Vagina (tissue), 2 donors: ENCODE results near the gene ERC2. TPM values are rescaled to one million over a fixed set of nuclear protein-coding genes. Genes with fewer than 3 reads are reported as not detected.

Source experiments
- DNase-seq, 2 donors: peaks; one replicate each; pipeline ENCODE4 v3.0.0-alpha.2; 2017; ENCODE audit errors: extremely low spot score in 2 of 2
- H3K27ac ChIP-seq: fragments of 200-600 bp; sonication (generic); one replicate; pipeline ENCODE4 v1.5.1; 2019
- H3K27me3 ChIP-seq: fragments of 200-600 bp; sonication (generic); one replicate; pipeline ENCODE4 v1.5.1; 2019
- H3K36me3 ChIP-seq, 2 donors: fragments of 200-600 bp; sonication (generic); one replicate each; pipeline ENCODE4 v1.5.1; 2017 to 2019
- H3K4me1 ChIP-seq: fragments of 200-600 bp; sonication (generic); one replicate; pipeline ENCODE4 v1.5.1; 2019
- H3K4me3 ChIP-seq, 2 donors: fragments of 200-600 bp; sonication (generic); 1 replicate in 1 of 2; 2 replicates in 1 of 2; pipeline ENCODE4 v1.5.1; 2016 to 2019
- H3K9me3 ChIP-seq: fragments of 200-600 bp; sonication (generic); one replicate; pipeline ENCODE4 v1.5.1; 2019
- POLR2A ChIP-seq, 2 donors: fragments of 450-650 bp; IDR thresholded peaks; one replicate each; pipeline ENCODE4 v1.6.1; 2017; ENCODE audit warnings: antibody characterized with exemption in 2 of 2, mild to moderate bottlenecking in 2 of 2, moderate library complexity in 2 of 2
- POLR2AphosphoS5 ChIP-seq, 2 donors: sonication (generic); formaldehyde crosslinking; IDR thresholded peaks; one replicate each; pipeline ENCODE4 v1.9.0; 2017; ENCODE audit warnings: antibody characterized with exemption in 2 of 2, mild to moderate bottlenecking in 2 of 2, low read depth in 1 of 2; ENCODE audit not compliant: insufficient read depth in 1 of 2
- intact Hi-C: fragments of 100-400 bp; cut with DNase I; formaldehyde crosslinking; loops from one replicate; pipeline ENCODE4 v1.15.1; 2023
- total RNA-seq: library from RNA; depleted of rRNA; stranded (reverse); fragments of >200 nt; gene quantifications from one replicate; pipeline ENCODE4 v1.2.3, GENCODE V29; 2016
- TF ChIP-seq, protein P1 (sequence below), 3 experiments: fragments of 450-650 bp in 2 of 3; fragments of 200-600 bp in 1 of 3; sonication (generic) in 1 of 3; IDR thresholded peaks; one replicate each; pipeline ENCODE4 v1.5.1; 2017 to 2019; ENCODE audit warnings: antibody characterized with exemption in 3 of 3, mild to moderate bottlenecking in 2 of 3, moderate library complexity in 2 of 3

Gene ERC2
- total RNA-seq, 1 donor from 2014 or later: 1.2 TPM

- no peak overlapping the region for H3K27ac ChIP-seq
- intact Hi-C loops: no loop called here
- no peaks in the 10 kb centered on the region for H3K27me3 ChIP-seq
- peaks cover 4% of the 10 kb centered on the region for H3K4me1 ChIP-seq
- TF ChIP-seq POLR2AphosphoS5 (IDR thresholded peaks at IDR 0.05; ENCODE audit: insufficient read depth in 1 of 2, low read depth in 1 of 2): no peak
- TF ChIP-seq, protein P1, sequence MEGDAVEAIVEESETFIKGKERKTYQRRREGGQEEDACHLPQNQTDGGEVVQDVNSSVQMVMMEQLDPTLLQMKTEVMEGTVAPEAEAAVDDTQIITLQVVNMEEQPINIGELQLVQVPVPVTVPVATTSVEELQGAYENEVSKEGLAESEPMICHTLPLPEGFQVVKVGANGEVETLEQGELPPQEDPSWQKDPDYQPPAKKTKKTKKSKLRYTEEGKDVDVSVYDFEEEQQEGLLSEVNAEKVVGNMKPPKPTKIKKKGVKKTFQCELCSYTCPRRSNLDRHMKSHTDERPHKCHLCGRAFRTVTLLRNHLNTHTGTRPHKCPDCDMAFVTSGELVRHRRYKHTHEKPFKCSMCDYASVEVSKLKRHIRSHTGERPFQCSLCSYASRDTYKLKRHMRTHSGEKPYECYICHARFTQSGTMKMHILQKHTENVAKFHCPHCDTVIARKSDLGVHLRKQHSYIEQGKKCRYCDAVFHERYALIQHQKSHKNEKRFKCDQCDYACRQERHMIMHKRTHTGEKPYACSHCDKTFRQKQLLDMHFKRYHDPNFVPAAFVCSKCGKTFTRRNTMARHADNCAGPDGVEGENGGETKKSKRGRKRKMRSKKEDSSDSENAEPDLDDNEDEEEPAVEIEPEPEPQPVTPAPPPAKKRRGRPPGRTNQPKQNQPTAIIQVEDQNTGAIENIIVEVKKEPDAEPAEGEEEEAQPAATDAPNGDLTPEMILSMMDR (IDR thresholded peaks at IDR 0.05): no peak
- TF ChIP-seq POLR2A (IDR thresholded peaks at IDR 0.05): no peak
- no peaks in the 10 kb centered on the region for H3K9me3 ChIP-seq
- DNase-seq: no peak
- no peak overlapping the region for H3K4me3 ChIP-seq
- H3K36me3 ChIP-seq: no peaks in the 10 kb centered on the region
Measured at GRCh38 chr3:55801068-55801467, 667.2 kb downstream of the ERC2 start.

DNA sequence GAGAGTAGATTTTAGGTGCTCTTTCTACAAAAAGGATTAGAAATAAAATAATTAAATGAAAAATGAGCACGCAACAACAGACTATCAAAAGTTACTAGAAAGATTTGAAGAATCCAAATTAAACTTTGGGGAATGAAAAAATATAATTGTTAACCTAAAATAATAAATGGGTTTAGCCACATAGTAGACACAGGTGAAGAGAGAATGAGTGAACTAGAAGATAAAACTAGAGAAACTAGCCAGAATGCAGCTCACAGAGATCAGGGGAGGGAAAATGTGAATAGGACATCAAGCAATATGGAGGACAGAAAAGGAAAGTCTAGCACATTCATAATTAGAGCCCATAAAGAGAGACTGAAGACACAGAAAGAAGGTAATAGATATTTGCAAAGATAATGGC, 670.5 kb downstream of the ERC2 start:
- H3K4me1 ChIP-seq: peaks cover 10% of the 10 kb centered on the region
- TF ChIP-seq POLR2A (IDR thresholded peaks at IDR 0.05) (no peak), POLR2AphosphoS5 (IDR thresholded peaks at IDR 0.05; ENCODE audit: insufficient read depth in 1 of 2, low read depth in 1 of 2) (no peak)
- TF ChIP-seq, protein P1 (IDR thresholded peaks at IDR 0.05): no peak
- no peak for DNase-seq
- no peak overlapping the region for H3K4me3 ChIP-seq
- H3K27ac ChIP-seq: no peak overlapping the region
- H3K9me3 ChIP-seq: no peaks in the 10 kb centered on the region
- H3K36me3 ChIP-seq: no peaks in the 10 kb centered on the region
- no peaks in the 10 kb centered on the region for H3K27me3 ChIP-seq
- intact Hi-C loops: no loop called here

GRCh38 chr3:55797084-55797483, 671.2 kb downstream of the ERC2 start:
- TF ChIP-seq POLR2AphosphoS5 (IDR thresholded peaks at IDR 0.05; ENCODE audit: insufficient read depth in 1 of 2, low read depth in 1 of 2) (no peak), POLR2A (IDR thresholded peaks at IDR 0.05) (no peak)
- TF ChIP-seq, protein P1 (IDR thresholded peaks at IDR 0.05): no peak
- H3K27me3 ChIP-seq: no peaks in the 10 kb centered on the region
- no peak for DNase-seq
- H3K9me3 ChIP-seq: no peaks in the 10 kb centered on the region
- H3K27ac ChIP-seq: no peak overlapping the region
- no peak overlapping the region for H3K4me3 ChIP-seq
- intact Hi-C loops: no loop called here
- peaks cover 10% of the 10 kb centered on the region for H3K4me1 ChIP-seq
- no peaks in the 10 kb centered on the region for H3K36me3 ChIP-seq

- DNase-seq: no peak
- no peaks in the 10 kb centered on the region for H3K36me3 ChIP-seq
- intact Hi-C loops: no loop called here
- no peak overlapping the region for H3K4me3 ChIP-seq
- peaks cover 10% of the 10 kb centered on the region for H3K4me1 ChIP-seq
- H3K9me3 ChIP-seq: no peaks in the 10 kb centered on the region
- no peak overlapping the region for H3K27ac ChIP-seq
- TF ChIP-seq, protein P1 (IDR thresholded peaks at IDR 0.05): no peak
- TF ChIP-seq POLR2A (IDR thresholded peaks at IDR 0.05): no peak
- TF ChIP-seq POLR2AphosphoS5 (IDR thresholded peaks at IDR 0.05; ENCODE audit: insufficient read depth in 1 of 2, low read depth in 1 of 2): no peak
- no peaks in the 10 kb centered on the region for H3K27me3 ChIP-seq
Measured at GRCh38 chr3:55796533-55796932, 671.7 kb downstream of the ERC2 start.

- no peaks in the 10 kb centered on the region for H3K36me3 ChIP-seq
- DNase-seq: no peak
- no peak overlapping the region for H3K27ac ChIP-seq
- intact Hi-C loops: no loop called here
- peaks cover 10% of the 10 kb centered on the region for H3K4me1 ChIP-seq
- TF ChIP-seq, protein P1 (IDR thresholded peaks at IDR 0.05): no peak
- no peak for TF ChIP-seq POLR2AphosphoS5 (IDR thresholded peaks at IDR 0.05; ENCODE audit: insufficient read depth in 1 of 2, low read depth in 1 of 2)
- TF ChIP-seq POLR2A (IDR thresholded peaks at IDR 0.05): no peak
- H3K9me3 ChIP-seq: no peaks in the 10 kb centered on the region
- H3K27me3 ChIP-seq: no peaks in the 10 kb centered on the region
- H3K4me3 ChIP-seq: no peak overlapping the region
Measured at GRCh38 chr3:55795746-55796145, 672.5 kb downstream of the ERC2 start.
